ENCODE results near the gene CLCN6.

Gene CLCN6

GRCh38 chr1:11856698-11857097, 50.7 kb downstream of the CLCN6 start:
- no peak for DNase-seq (ENCODE audit: low read depth)

- DNase-seq (ENCODE audit: low read depth): no peak
Observed at GRCh38 chr1:11857164-11857851, 51.3 kb downstream of the CLCN6 start.

- DNase-seq (ENCODE audit: low read depth): no peak
Observed at GRCh38 chr1:11858158-11858557, 52.2 kb downstream of the CLCN6 start.

- no peak for DNase-seq (ENCODE audit: low read depth)
Observed at GRCh38 chr1:11858613-11858967, 52.6 kb downstream of the CLCN6 start, which contains the start of gene NPPB. TSS of gene NPPB (minus strand) at chr1:11858945. CDS start at chr1:11858833, 112 bp downstream.

- DNase-seq (ENCODE audit: low read depth): peak; percentile 61
Observed at GRCh38 chr1:11858968-11859871, 53.2 kb downstream of the CLCN6 start.

GRCh38 chr1:11860083-11860482, 54.1 kb downstream of the CLCN6 start:
- DNase-seq (ENCODE audit: low read depth): no peak

GRCh38 chr1:11860587-11860986, 54.6 kb downstream of the CLCN6 start:
- DNase-seq (ENCODE audit: low read depth): no peak

GRCh38 chr1:11862890-11863289, 56.9 kb downstream of the CLCN6 start:
- no peak for DNase-seq (ENCODE audit: low read depth)

- no peak for DNase-seq (ENCODE audit: low read depth)
Observed at GRCh38 chr1:11868331-11868980, 62.5 kb downstream of the CLCN6 start.

- no peak for DNase-seq (ENCODE audit: low read depth)
Observed at GRCh38 chr1:11869104-11869503, 63.1 kb downstream of the CLCN6 start.

GRCh38 chr1:11869650-11870207, 63.7 kb downstream of the CLCN6 start:
- no peak for DNase-seq (ENCODE audit: low read depth)

GRCh38 chr1:11872545-11872944, 66.6 kb downstream of the CLCN6 start:
- DNase-seq (ENCODE audit: low read depth): no peak

- no peak for DNase-seq (ENCODE audit: low read depth)
Observed at GRCh38 chr1:11873395-11874257, 67.6 kb downstream of the CLCN6 start.

GRCh38 chr1:11874258-11874562, 68.2 kb downstream of the CLCN6 start:
- DNase-seq (ENCODE audit: low read depth): no peak

- no peak for DNase-seq (ENCODE audit: low read depth)
Observed at GRCh38 chr1:11874624-11875023, 68.6 kb downstream of the CLCN6 start.

GRCh38 chr1:11875094-11875493, 69.1 kb downstream of the CLCN6 start:
- no peak for DNase-seq (ENCODE audit: low read depth)

- DNase-seq (ENCODE audit: low read depth): no peak
Observed at GRCh38 chr1:11877074-11877473, 71.1 kb downstream of the CLCN6 start.

GRCh38 chr1:11878081-11878890, 72.3 kb downstream of the CLCN6 start:
- no peak for DNase-seq (ENCODE audit: low read depth)

- no peak for DNase-seq (ENCODE audit: low read depth)
Observed at GRCh38 chr1:11878891-11879190, 72.8 kb downstream of the CLCN6 start.

GRCh38 chr1:11879311-11880180, 73.6 kb downstream of the CLCN6 start:
- no peak for DNase-seq (ENCODE audit: low read depth)
